Upper lobe of left lung (tissue), 4 donors: ENCODE data around the gene PTGER1.

Source experiments
- CTCF ChIP-seq, 6 experiments: fragments of 450-650 bp in 4 of 6; fragments of 200-600 bp in 2 of 6; sonication (generic) in 2 of 6; IDR thresholded peaks; one replicate each; pipeline ENCODE4 v1.5.1; 2016 to 2019; ENCODE audit warnings: antibody characterized with exemption in 6 of 6
- EP300 ChIP-seq, 4 donors: sonication (generic); formaldehyde crosslinking; IDR thresholded peaks; one replicate each; pipeline ENCODE4 v1.5.1; 2017; ENCODE audit warnings: antibody characterized with exemption in 4 of 4, control low read depth in 2 of 4
- POLR2A ChIP-seq, 4 donors: fragments of 450-650 bp; IDR thresholded peaks; one replicate each; pipeline ENCODE4 v1.5.1; 2016 to 2017; ENCODE audit warnings: antibody characterized with exemption in 4 of 4, mild to moderate bottlenecking in 2 of 4
- POLR2AphosphoS5 ChIP-seq, 2 donors: sonication (generic); formaldehyde crosslinking; IDR thresholded peaks; one replicate each; pipeline ENCODE4 v1.5.1; 2017; ENCODE audit warnings: antibody characterized with exemption in 2 of 2

- no peak for TF ChIP-seq CTCF (IDR thresholded peaks at IDR 0.05)
- TF ChIP-seq POLR2AphosphoS5 (IDR thresholded peaks at IDR 0.05) = no peak
- TF ChIP-seq POLR2A (IDR thresholded peaks at IDR 0.05) = no peak
- no peak for TF ChIP-seq EP300 (IDR thresholded peaks at IDR 0.05)
These were observed 39.2 kb upstream of the PTGER1 start for GRCh38 chr19:14514215-14514863.
